K562 (cell line): ENCODE measurements around the gene TAS2R1. TPM values are rescaled to one million over a fixed set of nuclear protein-coding genes. Genes with fewer than 3 reads are reported as not detected.

Source experiments
- ATF2 ChIP-seq: sonication (generic); formaldehyde crosslinking; IDR thresholded peaks from 2 replicates; pipeline ENCODE4 v1.8.1; 2022; ENCODE audit warnings: missing genetic modification reagents
- EWSR1 ChIP-seq: fragments of 450-650 bp; IDR thresholded peaks from 2 replicates; pipeline ENCODE4 v1.6.1; 2018; ENCODE audit warnings: borderline replicate concordance, mild to moderate bottlenecking, low read depth, moderate library complexity; ENCODE audit not compliant: partially characterized antibody
- HSF4 ChIP-seq: fragments of 250-450 bp; sonication (Bioruptor Pico); IDR thresholded peaks from 2 replicates; pipeline ENCODE4 v2.1.2; 2022; ENCODE audit warnings: mild to moderate bottlenecking, moderate library complexity, borderline replicate concordance
- KLF6 ChIP-seq: fragments of 250-450 bp; sonication (Bioruptor Pico); IDR thresholded peaks from 2 replicates; pipeline ENCODE4 v1.4.0; 2020; ENCODE audit warnings: mild to moderate bottlenecking, moderate library complexity, borderline replicate concordance
- MXD1 ChIP-seq: fragments of 250-450 bp; sonication (Bioruptor Pico); IDR thresholded peaks from 2 replicates; pipeline ENCODE4 v1.8.0; 2021; ENCODE audit warnings: borderline replicate concordance, mild to moderate bottlenecking, moderate library complexity; ENCODE audit not compliant: poor library complexity, severe bottlenecking
- SNIP1 ChIP-seq: fragments of 450-650 bp; IDR thresholded peaks from 2 replicates; pipeline ENCODE4 v1.7.1; 2017; ENCODE audit warnings: low read depth, mild to moderate bottlenecking
- TAF9B ChIP-seq: fragments of 450-650 bp; IDR thresholded peaks from 2 replicates; pipeline ENCODE4 v1.6.1; 2018; ENCODE audit warnings: mild to moderate bottlenecking; ENCODE audit not compliant: partially characterized antibody
- TEAD4 ChIP-seq, 2 experiments: sonication (generic) in 1 of 2; formaldehyde crosslinking in 1 of 2; IDR thresholded peaks; 2 replicates each; pipeline versions ENCODE4 v1.6.1 to v1.8.0; 2012 to 2022; ENCODE audit warnings: borderline replicate concordance in 1 of 2, inconsistent platforms in 1 of 2, low read length in 1 of 2, mild to moderate bottlenecking in 1 of 2, missing genetic modification reagents in 1 of 2
- YBX1 ChIP-seq: fragments of 450-650 bp; IDR thresholded peaks from 2 replicates; pipeline ENCODE4 v1.7.1; 2016; ENCODE audit warnings: mild to moderate bottlenecking
- polyA plus RNA-seq, 8 experiments: library from polyadenylated mRNA; depleted of rRNA in 4 of 8; stranded (reverse) in 5 of 8; unstranded in 3 of 8; fragments of >200 nt; fragmentation: Nextera tagmentation in 2 of 8; fragmentation: Illumina TruSeq in 1 of 8; extraction: Ambion mirVana in 2 of 8; extraction: Trizol in 1 of 8; gene quantifications; 2 replicates each; pipeline versions ENCODE4 v1.2.1 to v1.2.3, GENCODE V29; 2011 to 2014; ENCODE audit warnings: inconsistent platforms in 1 of 8, missing spikeins in 1 of 8
- total RNA-seq, 7 experiments: library from RNA; depleted of rRNA in 6 of 7; stranded (reverse); fragments of >200 nt in 6 of 7; fragmentation: Illumina TruSeq in 2 of 7; extraction: Trizol in 2 of 7; gene quantifications; 2 replicates each; pipeline versions ENCODE4 v1.2.1 to v1.2.3, GENCODE V29; 2011 to 2021; ENCODE audit warnings: low replicate concordance in 1 of 7
- TF ChIP-seq, protein P1 (sequence below): sonication (generic); formaldehyde crosslinking; IDR thresholded peaks from 2 replicates; pipeline ENCODE4 v1.8.0; 2022; ENCODE audit warnings: mild to moderate bottlenecking, missing genetic modification reagents

TAS2R1 gene
- total and polyA plus RNA-seq, 9 of the 15 experiments (the other 6 are each of a cell fraction or from before 2014, with no cell fraction given): not detected

GRCh38 chr5:9663891-9664290 is 33.7 kb upstream of the TAS2R1 start (continued):
- TF ChIP-seq HSF4 (CRISPR knock-in tag) (no peak), MXD1 (no peak), TEAD4 (IDR thresholded peaks at IDR 0.05; ENCODE audit: low read length) (no peak), TEAD4 (CRISPR knock-in tag; IDR thresholded peaks at IDR 0.05; ENCODE audit: borderline replicate concordance) (no peak), KLF6 (CRISPR knock-in tag) (no peak), EWSR1 (no peak), ATF2 (no peak), TAF9B (no peak), SNIP1 (no peak), YBX1 (no peak)
- TF ChIP-seq, protein P1, sequence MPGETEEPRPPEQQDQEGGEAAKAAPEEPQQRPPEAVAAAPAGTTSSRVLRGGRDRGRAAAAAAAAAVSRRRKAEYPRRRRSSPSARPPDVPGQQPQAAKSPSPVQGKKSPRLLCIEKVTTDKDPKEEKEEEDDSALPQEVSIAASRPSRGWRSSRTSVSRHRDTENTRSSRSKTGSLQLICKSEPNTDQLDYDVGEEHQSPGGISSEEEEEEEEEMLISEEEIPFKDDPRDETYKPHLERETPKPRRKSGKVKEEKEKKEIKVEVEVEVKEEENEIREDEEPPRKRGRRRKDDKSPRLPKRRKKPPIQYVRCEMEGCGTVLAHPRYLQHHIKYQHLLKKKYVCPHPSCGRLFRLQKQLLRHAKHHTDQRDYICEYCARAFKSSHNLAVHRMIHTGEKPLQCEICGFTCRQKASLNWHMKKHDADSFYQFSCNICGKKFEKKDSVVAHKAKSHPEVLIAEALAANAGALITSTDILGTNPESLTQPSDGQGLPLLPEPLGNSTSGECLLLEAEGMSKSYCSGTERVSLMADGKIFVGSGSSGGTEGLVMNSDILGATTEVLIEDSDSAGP (CRISPR knock-in tag): no peak
- TF ChIP-seq, all 486 proteins: peak for 0
